GM21528 (cell line): ENCODE measurements around the gene HPS1.

Experiments used
- ATAC-seq: cut with Tn5 transposase; IDR thresholded peaks from one replicate; pipeline ENCODE4 v1.9.1; 2021; ENCODE audit warnings: mild to moderate bottlenecking, moderate library complexity; ENCODE audit not compliant: unreplicated experiment, low FRiP score

HPS1 gene

DNA sequence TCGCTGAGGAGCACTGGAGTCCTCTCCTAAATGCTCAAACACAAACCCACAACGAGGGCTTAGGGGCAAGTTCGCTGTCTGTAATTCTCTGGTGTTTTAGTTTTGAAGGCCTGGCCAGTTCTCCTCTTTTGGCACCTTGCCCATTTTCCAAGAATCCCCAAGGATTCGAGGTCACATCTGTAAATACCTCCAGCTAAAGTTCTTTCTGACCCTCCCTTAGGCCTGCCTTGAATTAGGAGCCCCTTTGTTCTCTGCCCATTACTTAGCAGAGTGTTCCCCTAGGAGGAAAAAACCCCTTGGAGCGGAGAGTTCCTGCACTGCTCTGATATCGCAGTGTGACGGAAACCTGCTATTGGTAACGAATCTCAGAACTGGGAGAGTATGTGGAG lies 31.0 kb downstream of the HPS1 start:
- no peak for ATAC-seq

GRCh38 chr10:98414932-98415730 lies 31.6 kb downstream of the HPS1 start, which contains the start of gene PYROXD2:
TSS of gene PYROXD2 (minus strand) at chr10:98415182. CDS start at chr10:98415135, 47 bp downstream.
- no peak for ATAC-seq

DNA sequence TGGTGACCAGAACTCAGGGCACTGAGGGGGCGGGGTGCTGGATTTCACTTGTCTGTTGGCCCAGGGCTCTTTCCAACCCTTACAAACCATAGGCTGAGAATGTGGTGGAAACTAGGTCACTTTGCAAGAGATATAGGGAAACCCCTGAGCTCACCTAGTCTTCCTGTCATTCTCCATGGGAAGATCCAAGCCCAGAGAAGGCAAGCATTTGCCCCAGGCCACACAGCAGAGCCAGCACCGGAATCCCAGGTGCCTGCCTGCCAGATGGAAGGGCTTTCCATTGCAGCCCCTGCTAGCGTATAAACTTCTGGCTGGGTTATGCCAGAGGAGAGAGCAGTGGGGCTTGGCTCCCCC lies 32.2 kb downstream of the HPS1 start:
- no peak for ATAC-seq

DNA sequence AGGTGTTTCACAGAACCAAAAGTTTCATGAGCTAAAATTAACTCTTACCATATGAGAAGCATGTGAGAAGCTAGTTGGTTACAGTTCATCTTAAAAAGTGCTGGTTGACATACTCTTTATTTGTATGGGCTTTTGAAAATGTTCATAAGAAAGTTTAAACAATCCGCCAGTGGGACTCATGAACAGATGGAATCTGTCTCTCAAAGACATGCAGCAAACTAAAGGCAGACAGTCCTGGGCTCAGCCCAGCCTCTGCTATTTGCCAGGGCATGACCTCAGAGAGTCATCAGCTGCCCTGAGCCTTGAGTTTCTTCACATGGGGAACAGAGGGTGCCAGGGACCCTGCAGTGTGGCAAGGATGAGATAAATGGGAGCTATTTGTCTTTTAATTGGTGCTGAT lies 35.0 kb downstream of the HPS1 start:
- ATAC-seq: no peak

- ATAC-seq: no peak
These were observed 35.6 kb downstream of the HPS1 start for GRCh38 chr10:98411166-98411565.

GRCh38 chr10:98410759-98411158 lies 36.0 kb downstream of the HPS1 start:
- ATAC-seq: no peak

GRCh38 chr10:98410135-98410743 lies 36.5 kb downstream of the HPS1 start:
- ATAC-seq: no peak

DNA sequence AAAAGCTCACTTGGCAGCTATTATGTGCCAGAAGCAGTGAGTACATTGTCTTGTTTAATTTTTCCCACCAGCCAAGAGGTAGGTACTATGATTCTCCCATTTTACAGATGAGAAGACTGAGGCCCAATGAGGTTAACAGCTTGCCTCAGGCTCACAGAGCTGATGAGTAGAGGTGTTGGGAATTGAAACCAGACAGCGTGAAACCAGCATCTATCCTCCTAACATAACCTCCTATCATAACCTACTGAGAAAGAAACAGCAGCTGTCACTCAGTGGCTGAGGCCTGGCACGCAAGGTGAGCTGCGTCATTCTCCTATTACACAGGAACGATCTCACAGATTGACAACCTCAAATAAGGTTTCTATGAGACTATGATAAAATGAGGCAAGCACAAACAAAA lies 37.9 kb downstream of the HPS1 start:
- no peak for ATAC-seq

DNA sequence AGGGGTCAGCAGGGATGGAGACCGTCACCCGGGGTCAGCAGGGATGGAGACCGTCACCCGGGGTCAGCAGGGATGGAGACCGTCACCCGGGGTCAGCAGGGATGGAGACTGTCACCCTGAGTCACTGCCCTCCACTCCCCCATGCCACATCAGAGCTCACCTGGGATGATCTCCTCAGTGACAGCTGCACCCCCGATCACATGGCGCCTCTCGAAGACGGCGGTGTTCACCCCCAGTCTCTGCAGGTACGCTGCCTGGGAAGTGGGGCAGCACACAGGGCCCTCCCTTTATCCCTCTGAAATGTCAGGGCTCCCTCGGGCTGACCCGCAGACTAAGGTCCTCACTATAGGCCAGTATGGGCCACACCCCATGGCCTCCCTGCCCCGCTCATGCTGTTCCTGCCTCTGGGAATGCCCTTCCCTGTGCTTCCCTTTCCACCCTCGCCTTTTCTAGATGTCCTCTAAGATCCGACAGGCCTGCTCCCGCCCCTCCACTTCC lies 38.9 kb downstream of the HPS1 start:
- no peak for ATAC-seq

GRCh38 chr10:98407017-98407743 lies 39.6 kb downstream of the HPS1 start:
- no peak for ATAC-seq

- no peak for ATAC-seq
These were observed 41.3 kb downstream of the HPS1 start for GRCh38 chr10:98405422-98405821.

DNA sequence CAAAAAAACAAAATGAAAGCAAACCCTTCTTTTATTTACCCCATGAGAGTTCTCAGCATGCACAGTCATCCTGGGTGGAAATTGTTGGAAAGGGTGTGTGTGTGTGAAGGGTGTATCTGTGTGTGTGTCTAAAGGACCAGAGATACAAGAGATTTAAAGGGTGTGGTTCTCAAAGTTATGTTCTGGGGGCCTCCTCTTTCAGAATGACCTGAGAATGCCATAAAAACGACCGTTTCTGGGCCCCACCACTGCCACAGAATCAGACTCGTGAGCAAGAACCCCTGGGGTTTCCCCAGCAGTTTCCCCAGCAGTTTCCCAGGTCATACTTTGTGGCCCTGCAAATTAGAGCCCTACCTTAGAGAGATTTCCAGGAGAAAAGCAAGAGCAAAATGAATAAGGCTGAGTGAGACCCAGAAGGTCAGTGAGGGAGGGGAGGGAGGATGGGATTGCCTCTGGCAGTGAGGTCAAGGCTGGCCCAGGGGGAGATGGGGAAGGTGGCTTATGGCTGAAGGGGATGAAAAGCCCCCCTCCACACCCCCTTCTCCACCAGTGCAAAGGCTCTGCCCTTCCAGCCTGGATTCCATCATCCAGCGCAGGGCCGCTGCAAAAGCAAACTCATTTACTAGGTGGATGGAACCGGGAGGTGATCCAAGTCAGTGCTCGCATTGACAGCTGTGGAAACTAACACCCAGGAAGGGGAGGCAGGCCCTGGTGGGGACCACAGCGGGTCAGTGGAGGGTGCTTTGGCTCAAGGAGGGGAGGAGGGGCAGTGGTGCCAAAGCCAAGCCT lies 42.0 kb downstream of the HPS1 start:
- ATAC-seq: peak; percentile 52

GRCh38 chr10:98403812-98404504 lies 42.8 kb downstream of the HPS1 start:
- ATAC-seq: no peak

DNA sequence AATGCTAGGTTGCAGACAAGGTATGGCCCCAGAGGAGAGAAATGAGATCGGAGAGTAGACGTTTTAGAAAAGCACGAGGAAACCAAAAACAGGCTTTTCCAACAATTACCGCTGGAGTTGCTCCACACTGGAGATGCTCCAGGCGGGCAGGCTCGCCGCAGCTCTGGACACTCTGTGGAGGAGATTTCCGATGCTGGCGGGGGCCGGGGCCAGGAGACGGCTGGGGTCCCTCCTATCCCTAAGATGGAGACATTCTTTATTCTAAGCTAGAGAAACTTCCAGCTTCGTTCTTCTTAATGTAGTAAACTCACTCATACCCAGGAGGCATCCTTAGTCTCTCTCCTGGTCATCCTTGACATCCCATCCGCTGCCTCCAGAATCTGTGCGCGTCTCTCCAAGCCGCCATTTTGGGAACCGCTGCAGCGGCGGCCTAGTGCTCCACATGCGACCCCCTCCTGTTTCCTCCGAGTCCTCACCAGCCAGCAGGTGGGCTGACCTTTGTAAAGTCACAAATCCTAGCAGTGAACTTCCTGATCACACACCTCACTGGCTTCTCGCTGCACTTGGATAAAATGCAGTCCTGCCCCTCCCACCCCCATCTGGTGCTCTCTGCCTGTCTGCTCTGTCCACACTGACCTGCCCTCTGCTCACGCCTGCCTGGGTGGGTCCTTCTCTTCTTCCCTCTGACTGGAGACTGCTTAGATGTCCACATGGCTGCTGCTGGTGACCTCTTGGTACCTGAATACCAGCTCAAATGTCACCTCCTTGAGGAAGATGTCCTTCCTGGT lies 43.6 kb downstream of the HPS1 start:
- ATAC-seq: no peak

DNA sequence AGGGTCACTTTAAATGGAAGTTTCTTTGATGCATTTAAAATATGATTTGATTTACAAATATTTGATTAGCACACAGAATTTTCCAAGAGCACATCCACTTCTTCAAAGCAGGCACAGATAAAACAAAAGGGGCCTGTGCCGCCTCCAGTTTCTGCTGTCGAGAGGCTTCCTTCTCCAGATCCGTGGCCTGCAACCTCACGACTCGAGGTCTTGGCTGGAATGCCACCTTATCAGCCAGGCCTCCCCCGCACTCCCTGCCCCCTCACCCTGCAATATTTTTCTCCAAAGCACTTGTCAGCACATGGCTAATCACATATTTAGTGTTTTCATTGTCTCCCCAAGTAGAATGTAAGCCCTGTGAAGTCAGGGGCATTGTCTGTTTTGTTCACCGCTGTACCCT lies 44.3 kb downstream of the HPS1 start:
- ATAC-seq: no peak

- no peak for ATAC-seq
These were observed 46.3 kb downstream of the HPS1 start for GRCh38 chr10:98400482-98400881.

GRCh38 chr10:98399784-98400183 lies 47.0 kb downstream of the HPS1 start:
- ATAC-seq: no peak

GRCh38 chr10:98397089-98397600 lies 49.6 kb downstream of the HPS1 start:
- ATAC-seq: no peak
